Motor neuron (in vitro differentiated cells): ENCODE measurements around the gene BORCS8. TPM values are rescaled to one million over a fixed set of nuclear protein-coding genes. Genes with fewer than 3 reads are reported as not detected.

Source experiments
- ATAC-seq, 8 experiments: fragments of 200-7000 bp; cut with Tn5 transposase; replicated peaks in 6 of 8; 2 replicates each; pipeline ENCODE4 v1.8.0; 2021; ENCODE audit warnings: mild to moderate bottlenecking in 8 of 8, moderate library complexity in 8 of 8
- H3K27ac ChIP-seq, 2 donors: fragments of 250-450 bp; sonication (Bioruptor Pico); 2 replicates each; pipeline ENCODE4 v1.9.0; 2021; ENCODE audit warnings: antibody characterized with exemption in 2 of 2, mild to moderate bottlenecking in 2 of 2, moderate library complexity in 1 of 2
- H3K4me1 ChIP-seq, 2 donors: fragments of 250-450 bp; sonication (Bioruptor Pico); replicated peaks in 1 of 2; 2 replicates each; pipeline ENCODE4 v1.6.1; 2021; ENCODE audit warnings: antibody characterized with exemption in 2 of 2, mild to moderate bottlenecking in 2 of 2, moderate library complexity in 1 of 2
- H3K4me3 ChIP-seq, 5 donors: fragments of 250-450 bp; sonication (Bioruptor Pico); 2 replicates each; pipeline ENCODE4 v1.9.0; 2021; ENCODE audit warnings: antibody characterized with exemption in 5 of 5, mild to moderate bottlenecking in 5 of 5, moderate library complexity in 4 of 5
- WGBS, 10 experiments: fragments of 450-650 bp; shearing (Covaris generic); methylation state at CpG; one replicate each; pipeline ENCODE4 v1.0.0; 2022; 5-methylcytosine and 5-hydroxymethylcytosine counted together
- in situ Hi-C, 9 experiments: fragments of 400-800 bp; cut with MboI; loops; one replicate each; pipeline ENCODE4 v1.15.0; 2021; ENCODE audit warnings: low sequenced_read_pairs in 9 of 9, low pct_unique_long_range_greater_than_20kb in 2 of 9; ENCODE audit not compliant: unreplicated experiment in 9 of 9
- total RNA-seq, 8 experiments: library from RNA; unstranded; fragments of 300-600 nt; gene quantifications; 2 replicates each; pipeline versions ENCODE4 v1.2.3 to v1.2.4, GENCODE V29; 2022

The BORCS8 gene
- total RNA-seq, 8 experiments from 2014 or later: 15.3 to 25.8 (median 19.8) TPM

GRCh38 chr19:19170053-19170872 is 21.7 kb downstream of the BORCS8 start, which contains the start of gene MEF2B:
Gene MEF2B, minus strand, starts transcription at chr19:19170263. Its CDS starts 19,528 bp downstream, at chr19:19150735.
- Histone ChIP-seq H3K4me1 (peaks cover 7% of the 10 kb centered on the region in 2 donors), H3K27ac (no peak within 1 kb of the TSS), H3K4me3 (peak within 1 kb of the TSS; percentile 12 to 28 (median 18))
- in situ Hi-C loops: loop anchor here in 1 of 9 experiments (25.0 kb wide), 1 partner anchor 317 kb away; no protein-coding TSS in a partner anchor
- WGBS, 10 experiments: 16 to 47% (median 29%) methylated on average over 2 to 10 of the region's 56 CpGs; no CpG with 5 or more reads in 6 of the 10 experiments
- ATAC-seq: peak; percentile 82 to 98 (median 96)

- peak overlapping the region in 3 of 5 donors; percentile 15 to 28 (median 24) for H3K4me3 ChIP-seq
- in situ Hi-C loops: loop anchor here in 1 of 9 experiments (25.0 kb wide), 1 partner anchor 318 kb away; no protein-coding TSS in a partner anchor
- peaks cover 7% of the 10 kb centered on the region in 2 donors for H3K4me1 ChIP-seq
- H3K27ac ChIP-seq: no peak overlapping the region
- 0 to 81% (median 76%) methylated on average over 1 to 5 of the region's 9 CpGs; no CpG with 5 or more reads in 4 of the 10 experiments for WGBS, 10 experiments
- peak in 3 of 8 experiments; percentile 7 to 17 (median 15) for ATAC-seq
These were observed 22.5 kb downstream of the BORCS8 start for GRCh38 chr19:19169236-19170052.

- Histone ChIP-seq H3K4me3 (no peak overlapping the region), H3K27ac (no peak overlapping the region), H3K4me1 (peaks cover 7% of the 10 kb centered on the region in 2 donors)
- WGBS, 10 experiments: 43 to 86% (median 75%) methylated on average over 1 to 3 of the region's 3 CpGs; no CpG with 5 or more reads in 5 of the 10 experiments
- ATAC-seq: no peak
- in situ Hi-C loops: loop anchor here in 1 of 9 experiments (25.0 kb wide), 1 partner anchor 320 kb away; no protein-coding TSS in a partner anchor
These were observed 24.3 kb downstream of the BORCS8 start for GRCh38 chr19:19167612-19168011.

GRCh38 chr19:19165396-19165795 is 26.6 kb downstream of the BORCS8 start:
- H3K27ac ChIP-seq: no peak overlapping the region
- H3K4me3 ChIP-seq: no peak overlapping the region
- H3K4me1 ChIP-seq: peaks cover 0 to under 1% of the 10 kb centered on the region in 2 donors
- whole genome bisulfite sequencing, 10 experiments: 100% methylated on average over 1 of the region's 1 CpG; no CpG with 5 or more reads in 9 of the 10 experiments
- ATAC-seq: no peak
- in situ Hi-C loops: loop anchor here in 1 of 9 experiments (25.0 kb wide), 1 partner anchor 322 kb away; no protein-coding TSS in a partner anchor

GRCh38 chr19:19162495-19162894 is 29.5 kb downstream of the BORCS8 start:
- in situ Hi-C loops: loop anchor here in 1 of 9 experiments (25.0 kb wide), 1 partner anchor 325 kb away; no protein-coding TSS in a partner anchor
- no peaks in the 10 kb centered on the region for H3K4me1 ChIP-seq
- ATAC-seq: no peak
- no peak overlapping the region for H3K4me3 ChIP-seq
- no peak overlapping the region for H3K27ac ChIP-seq
- WGBS, 10 experiments: 62 to 100% (median 83%) methylated on average over 1 to 3 of the region's 7 CpGs; no CpG with 5 or more reads in 7 of the 10 experiments

- peak in 1 of 8 experiments; percentile 20 for ATAC-seq
- Histone ChIP-seq H3K4me1 (no peaks in the 10 kb centered on the region), H3K27ac (no peak overlapping the region), H3K4me3 (no peak overlapping the region)
- in situ Hi-C loops: loop anchor here in 1 of 9 experiments (25.0 kb wide), 1 partner anchor 327 kb away; no protein-coding TSS in a partner anchor
- 60 to 80% methylated on average over 1 to 2 of the region's 26 CpGs; no CpG with 5 or more reads in 8 of the 10 experiments for WGBS, 10 experiments
These were observed 31.4 kb downstream of the BORCS8 start for GRCh38 chr19:19160461-19161035.

- Histone ChIP-seq H3K27ac (no peak overlapping the region), H3K4me3 (no peak overlapping the region), H3K4me1 (no peaks in the 10 kb centered on the region)
- 80 to 100% (median 100%) methylated on average over 1 to 2 of the region's 4 CpGs; no CpG with 5 or more reads in 3 of the 10 experiments for WGBS, 10 experiments
- no peak for ATAC-seq
- in situ Hi-C loops: loop anchor here in 1 of 9 experiments (25.0 kb wide), 1 partner anchor 328 kb away; no protein-coding TSS in a partner anchor
These were observed 32.4 kb downstream of the BORCS8 start for GRCh38 chr19:19159534-19159933.

GRCh38 chr19:19157808-19158207 is 34.1 kb downstream of the BORCS8 start:
- 61 to 100% (median 100%) methylated on average over 1 to 6 of the region's 6 CpGs; no CpG with 5 or more reads in 3 of the 10 experiments for WGBS, 10 experiments
- Histone ChIP-seq H3K27ac (no peak overlapping the region), H3K4me1 (no peaks in the 10 kb centered on the region), H3K4me3 (no peak overlapping the region)
- in situ Hi-C loops: loop anchor here in 1 of 9 experiments (25.0 kb wide), 1 partner anchor 329 kb away; no protein-coding TSS in a partner anchor
- no peak for ATAC-seq

- Histone ChIP-seq H3K27ac (no peak overlapping the region), H3K4me3 (no peak overlapping the region), H3K4me1 (no peaks in the 10 kb centered on the region)
- in situ Hi-C loops: loop anchor here in 1 of 9 experiments (25.0 kb wide), 1 partner anchor 332 kb away; no protein-coding TSS in a partner anchor
- no peak for ATAC-seq
- WGBS, 10 experiments: 40 to 100% (median 87%) methylated on average over 2 to 5 of the region's 10 CpGs; no CpG with 5 or more reads in 5 of the 10 experiments
These were observed 36.3 kb downstream of the BORCS8 start for GRCh38 chr19:19155495-19156219.

- Histone ChIP-seq H3K4me1 (no peaks in the 10 kb centered on the region), H3K27ac (no peak overlapping the region), H3K4me3 (no peak overlapping the region)
- in situ Hi-C loops: loop anchor here in 1 of 9 experiments (25.0 kb wide), 1 partner anchor 332 kb away; no protein-coding TSS in a partner anchor
- 50 to 94% (median 86%) methylated on average over 2 to 5 of the region's 6 CpGs; no CpG with 5 or more reads in 2 of the 10 experiments for WGBS, 10 experiments
- no peak for ATAC-seq
These were observed 37.0 kb downstream of the BORCS8 start for GRCh38 chr19:19154768-19155494.
